ENCODE data around the gene CINP.

- no peak for TF ChIP-seq EZH2 (IDR thresholded peaks at IDR 0.05; ENCODE audit: insufficient read depth, poor library complexity, severe bottlenecking)
- TF ChIP-seq EZH2phosphoT487 (IDR thresholded peaks at IDR 0.05; ENCODE audit: insufficient read depth, low read depth), result no peak
Observed at GRCh38 chr14:102351023-102351422, 11.7 kb downstream of the CINP start.
